WTC11 (cell line): ENCODE data around the gene MCRIP2. TPM values are rescaled to one million over a fixed set of nuclear protein-coding genes. Genes with fewer than 3 reads are reported as not detected.

Experiments used
- ATAC-seq: fragments of 200-7000 bp; cut with Tn5 transposase; 2 replicates; pipeline ENCODE4 v1.10.0; 2021; ENCODE audit warnings: mild to moderate bottlenecking, moderate library complexity
- CTCF ChIA-PET: fragments of 300-600 bp; sonication (Branson Sonifier 250); formaldehyde crosslinking; loops from one replicate; lab custom pipeline; 2021; ENCODE audit warnings: antibody characterized with exemption; lab: Charles Lee
- POLR2A ChIA-PET: fragments of 350-600 bp; sonication (Branson Sonifier 250); formaldehyde crosslinking; loops from one replicate; lab custom pipeline; 2021; ENCODE audit warnings: antibody characterized with exemption; lab: Charles Lee
- DNase-seq: peaks from one replicate; pipeline ENCODE4 v3.0.0; 2021; ENCODE audit warnings: low spot score
- H3K27ac Mint-ChIP-seq: 2 replicates; pipeline ENCODE4 v1.8.0; 2021; ENCODE audit warnings: mixed read lengths
- H3K27me3 Mint-ChIP-seq: 2 replicates; pipeline ENCODE4 v1.8.0; 2021; ENCODE audit warnings: low read depth, mild to moderate bottlenecking, moderate library complexity, mixed read lengths
- H3K36me3 Mint-ChIP-seq: 2 replicates; pipeline ENCODE4 v1.8.0; 2021; ENCODE audit warnings: mixed read lengths
- H3K4me1 Mint-ChIP-seq: 2 replicates; pipeline ENCODE4 v1.8.0; 2022; ENCODE audit warnings: mixed read lengths
- H3K4me3 Mint-ChIP-seq: 2 replicates; pipeline ENCODE4 v1.8.0; 2021; ENCODE audit warnings: mild to moderate bottlenecking, moderate library complexity, mixed read lengths
- H3K9me3 Mint-ChIP-seq: 2 replicates; pipeline ENCODE4 v1.8.0; 2021; ENCODE audit warnings: mixed read lengths
- CBFB ChIP-seq: sonication (generic); formaldehyde crosslinking; IDR thresholded peaks from 2 replicates; pipeline ENCODE4 v1.8.1; 2022; ENCODE audit warnings: mild to moderate bottlenecking, low read depth, missing genetic modification reagents
- CREB1 ChIP-seq: sonication (generic); formaldehyde crosslinking; IDR thresholded peaks from 2 replicates; pipeline ENCODE4 v1.8.0; 2023; ENCODE audit warnings: mild to moderate bottlenecking, missing genetic modification reagents
- ETV6 ChIP-seq: sonication (generic); formaldehyde crosslinking; IDR thresholded peaks from 2 replicates; pipeline ENCODE4 v1.8.1; 2022; ENCODE audit warnings: mild to moderate bottlenecking, missing genetic modification reagents
- FOXK1 ChIP-seq: sonication (generic); formaldehyde crosslinking; IDR thresholded peaks from 2 replicates; pipeline ENCODE4 v1.8.0; 2022; ENCODE audit warnings: mild to moderate bottlenecking, moderate library complexity, missing genetic modification reagents
- GABPB1 ChIP-seq: sonication (generic); formaldehyde crosslinking; IDR thresholded peaks from 2 replicates; pipeline ENCODE4 v1.8.1; 2023; ENCODE audit warnings: mild to moderate bottlenecking, missing genetic modification reagents
- GRHL2 ChIP-seq: fragments of 250-450 bp; sonication (Bioruptor Pico); IDR thresholded peaks from 2 replicates; pipeline ENCODE4 v1.8.0; 2022; ENCODE audit warnings: mild to moderate bottlenecking, moderate library complexity; ENCODE audit not compliant: insufficient replicate concordance, severe bottlenecking
- GTF2I ChIP-seq: fragments of 250-450 bp; sonication (Bioruptor Pico); conservative IDR thresholded peaks from 2 replicates; pipeline ENCODE4 v1.4.0; 2021; ENCODE audit warnings: mild to moderate bottlenecking
- NFATC4 ChIP-seq: fragments of 250-450 bp; sonication (Bioruptor Pico); IDR thresholded peaks from 2 replicates; pipeline ENCODE4 v1.9.0; 2021; ENCODE audit warnings: mild to moderate bottlenecking
- NR3C1 ChIP-seq: sonication (generic); formaldehyde crosslinking; conservative IDR thresholded peaks from 2 replicates; pipeline ENCODE4 v1.8.1; 2023; ENCODE audit warnings: low read depth, mild to moderate bottlenecking, missing genetic modification reagents
- PRRX2 ChIP-seq: fragments of 250-450 bp; sonication (Bioruptor Pico); IDR thresholded peaks from 2 replicates; pipeline ENCODE4 v1.8.0; 2021; ENCODE audit warnings: mild to moderate bottlenecking
- SMAD4 ChIP-seq: sonication (generic); formaldehyde crosslinking; IDR thresholded peaks from 2 replicates; pipeline ENCODE4 v1.8.0; 2022; ENCODE audit warnings: mild to moderate bottlenecking, missing genetic modification reagents
- total RNA-seq: library from RNA; stranded (reverse); gene quantifications from 3 replicates; pipeline ENCODE4 v1.2.3, GENCODE V29; 2021
- TF ChIP-seq, protein P1 (sequence below): sonication (generic); formaldehyde crosslinking; IDR thresholded peaks from 2 replicates; pipeline ENCODE4 v1.8.0; 2022; ENCODE audit warnings: mild to moderate bottlenecking, missing genetic modification reagents
- TF ChIP-seq, protein P2 (sequence below): sonication (generic); formaldehyde crosslinking; IDR thresholded peaks from 2 replicates; pipeline ENCODE4 v1.8.1; 2022; ENCODE audit warnings: low read depth, missing genetic modification reagents, borderline replicate concordance
- TF ChIP-seq, protein P3 (sequence below): sonication (generic); formaldehyde crosslinking; IDR thresholded peaks from 2 replicates; pipeline ENCODE4 v1.8.1; 2023; ENCODE audit warnings: mild to moderate bottlenecking, missing genetic modification reagents, moderate library complexity
- TF ChIP-seq, protein P4 (sequence below): sonication (generic); formaldehyde crosslinking; conservative IDR thresholded peaks from 2 replicates; pipeline ENCODE4 v1.8.1; 2023; ENCODE audit warnings: mild to moderate bottlenecking, low read depth, missing genetic modification reagents, moderate library complexity
- TF ChIP-seq, protein P5 (sequence below): sonication (generic); formaldehyde crosslinking; IDR thresholded peaks from 2 replicates; pipeline ENCODE4 v1.8.0; 2022; ENCODE audit warnings: missing genetic modification reagents
- TF ChIP-seq, protein P6 (sequence below): sonication (generic); formaldehyde crosslinking; IDR thresholded peaks from 2 replicates; pipeline ENCODE4 v1.8.0; 2023; ENCODE audit warnings: missing genetic modification reagents
- TF ChIP-seq, protein P7 (sequence below): sonication (generic); formaldehyde crosslinking; IDR thresholded peaks from 2 replicates; pipeline ENCODE4 v1.8.0; 2022; ENCODE audit warnings: mild to moderate bottlenecking, missing genetic modification reagents
- TF ChIP-seq, protein P8 (sequence below): fragments of 250-450 bp; sonication (Bioruptor Pico); IDR thresholded peaks from 2 replicates; pipeline ENCODE4 v1.9.0; 2021; ENCODE audit warnings: mild to moderate bottlenecking

MCRIP2 gene
- total RNA-seq, 1 experiment from 2014 or later = 63.3 TPM

DNA sequence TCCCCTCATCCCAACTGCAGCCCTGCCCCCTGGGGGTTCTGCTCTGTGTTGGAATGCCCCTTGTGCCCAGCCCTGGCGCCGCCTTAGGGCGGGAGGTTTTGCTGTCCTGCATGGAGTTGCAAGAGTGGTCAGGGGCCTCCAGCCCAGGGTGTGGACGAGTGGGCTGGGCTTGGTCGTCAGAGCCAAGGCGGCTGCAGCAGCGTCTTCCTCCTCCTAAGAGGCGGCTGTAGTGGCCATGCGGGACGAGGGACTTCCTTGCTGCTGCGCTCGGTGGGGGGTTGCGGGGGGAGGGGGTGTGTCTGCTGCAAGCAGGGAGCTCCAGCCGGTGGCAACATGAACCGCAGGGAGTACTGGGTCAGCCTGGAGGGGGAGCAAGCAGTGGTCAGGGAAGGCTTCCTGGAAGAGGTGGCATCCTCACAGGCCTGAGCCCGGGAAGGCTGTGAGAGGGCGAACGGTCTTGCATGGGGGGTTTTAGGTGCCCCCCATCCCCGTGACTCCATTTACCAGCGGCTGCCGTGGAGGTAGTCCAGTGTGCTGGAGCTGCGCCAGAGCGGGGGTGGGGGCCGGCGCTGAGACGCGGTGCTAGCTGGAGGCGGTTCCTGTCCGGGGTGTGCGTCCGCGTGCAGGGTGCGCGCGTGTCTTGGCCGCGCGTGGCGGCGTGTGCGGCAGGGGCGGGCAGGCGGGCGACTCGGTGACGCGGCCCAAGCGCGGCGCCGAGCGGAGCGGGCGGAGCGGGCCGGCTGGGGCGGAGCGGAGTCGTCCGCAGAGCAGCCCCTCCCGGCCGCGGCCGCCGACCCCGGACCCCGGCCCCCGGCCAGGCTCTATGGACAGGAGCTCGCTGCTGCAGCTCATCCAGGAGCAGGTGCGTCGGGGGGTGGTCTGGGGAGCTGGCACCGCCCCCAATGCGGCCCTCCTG lies 33.6 kb downstream of the MCRIP2 start, which contains the start of gene RHBDL1 (continued):
- TF ChIP-seq GABPB1 (CRISPR knock-in tag) (no peak), CREB1 (CRISPR knock-in tag) (no peak), GRHL2 (CRISPR knock-in tag) (no peak), FOXK1 (CRISPR knock-in tag) (0 out of 2 replicates have a peak, but pooled peaks have one; percentile 33)
- TF ChIP-seq, protein P1, sequence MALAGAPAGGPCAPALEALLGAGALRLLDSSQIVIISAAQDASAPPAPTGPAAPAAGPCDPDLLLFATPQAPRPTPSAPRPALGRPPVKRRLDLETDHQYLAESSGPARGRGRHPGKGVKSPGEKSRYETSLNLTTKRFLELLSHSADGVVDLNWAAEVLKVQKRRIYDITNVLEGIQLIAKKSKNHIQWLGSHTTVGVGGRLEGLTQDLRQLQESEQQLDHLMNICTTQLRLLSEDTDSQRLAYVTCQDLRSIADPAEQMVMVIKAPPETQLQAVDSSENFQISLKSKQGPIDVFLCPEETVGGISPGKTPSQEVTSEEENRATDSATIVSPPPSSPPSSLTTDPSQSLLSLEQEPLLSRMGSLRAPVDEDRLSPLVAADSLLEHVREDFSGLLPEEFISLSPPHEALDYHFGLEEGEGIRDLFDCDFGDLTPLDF = no peak
- TF ChIP-seq, protein P2, sequence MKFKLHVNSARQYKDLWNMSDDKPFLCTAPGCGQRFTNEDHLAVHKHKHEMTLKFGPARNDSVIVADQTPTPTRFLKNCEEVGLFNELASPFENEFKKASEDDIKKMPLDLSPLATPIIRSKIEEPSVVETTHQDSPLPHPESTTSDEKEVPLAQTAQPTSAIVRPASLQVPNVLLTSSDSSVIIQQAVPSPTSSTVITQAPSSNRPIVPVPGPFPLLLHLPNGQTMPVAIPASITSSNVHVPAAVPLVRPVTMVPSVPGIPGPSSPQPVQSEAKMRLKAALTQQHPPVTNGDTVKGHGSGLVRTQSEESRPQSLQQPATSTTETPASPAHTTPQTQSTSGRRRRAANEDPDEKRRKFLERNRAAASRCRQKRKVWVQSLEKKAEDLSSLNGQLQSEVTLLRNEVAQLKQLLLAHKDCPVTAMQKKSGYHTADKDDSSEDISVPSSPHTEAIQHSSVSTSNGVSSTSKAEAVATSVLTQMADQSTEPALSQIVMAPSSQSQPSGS (CRISPR knock-in tag) = no peak
- TF ChIP-seq, protein P3, sequence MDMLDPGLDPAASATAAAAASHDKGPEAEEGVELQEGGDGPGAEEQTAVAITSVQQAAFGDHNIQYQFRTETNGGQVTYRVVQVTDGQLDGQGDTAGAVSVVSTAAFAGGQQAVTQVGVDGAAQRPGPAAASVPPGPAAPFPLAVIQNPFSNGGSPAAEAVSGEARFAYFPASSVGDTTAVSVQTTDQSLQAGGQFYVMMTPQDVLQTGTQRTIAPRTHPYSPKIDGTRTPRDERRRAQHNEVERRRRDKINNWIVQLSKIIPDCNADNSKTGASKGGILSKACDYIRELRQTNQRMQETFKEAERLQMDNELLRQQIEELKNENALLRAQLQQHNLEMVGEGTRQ (CRISPR knock-in tag) = no peak
- TF ChIP-seq, protein P4, sequence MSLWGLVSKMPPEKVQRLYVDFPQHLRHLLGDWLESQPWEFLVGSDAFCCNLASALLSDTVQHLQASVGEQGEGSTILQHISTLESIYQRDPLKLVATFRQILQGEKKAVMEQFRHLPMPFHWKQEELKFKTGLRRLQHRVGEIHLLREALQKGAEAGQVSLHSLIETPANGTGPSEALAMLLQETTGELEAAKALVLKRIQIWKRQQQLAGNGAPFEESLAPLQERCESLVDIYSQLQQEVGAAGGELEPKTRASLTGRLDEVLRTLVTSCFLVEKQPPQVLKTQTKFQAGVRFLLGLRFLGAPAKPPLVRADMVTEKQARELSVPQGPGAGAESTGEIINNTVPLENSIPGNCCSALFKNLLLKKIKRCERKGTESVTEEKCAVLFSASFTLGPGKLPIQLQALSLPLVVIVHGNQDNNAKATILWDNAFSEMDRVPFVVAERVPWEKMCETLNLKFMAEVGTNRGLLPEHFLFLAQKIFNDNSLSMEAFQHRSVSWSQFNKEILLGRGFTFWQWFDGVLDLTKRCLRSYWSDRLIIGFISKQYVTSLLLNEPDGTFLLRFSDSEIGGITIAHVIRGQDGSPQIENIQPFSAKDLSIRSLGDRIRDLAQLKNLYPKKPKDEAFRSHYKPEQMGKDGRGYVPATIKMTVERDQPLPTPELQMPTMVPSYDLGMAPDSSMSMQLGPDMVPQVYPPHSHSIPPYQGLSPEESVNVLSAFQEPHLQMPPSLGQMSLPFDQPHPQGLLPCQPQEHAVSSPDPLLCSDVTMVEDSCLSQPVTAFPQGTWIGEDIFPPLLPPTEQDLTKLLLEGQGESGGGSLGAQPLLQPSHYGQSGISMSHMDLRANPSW = no peak
- TF ChIP-seq, protein P5, sequence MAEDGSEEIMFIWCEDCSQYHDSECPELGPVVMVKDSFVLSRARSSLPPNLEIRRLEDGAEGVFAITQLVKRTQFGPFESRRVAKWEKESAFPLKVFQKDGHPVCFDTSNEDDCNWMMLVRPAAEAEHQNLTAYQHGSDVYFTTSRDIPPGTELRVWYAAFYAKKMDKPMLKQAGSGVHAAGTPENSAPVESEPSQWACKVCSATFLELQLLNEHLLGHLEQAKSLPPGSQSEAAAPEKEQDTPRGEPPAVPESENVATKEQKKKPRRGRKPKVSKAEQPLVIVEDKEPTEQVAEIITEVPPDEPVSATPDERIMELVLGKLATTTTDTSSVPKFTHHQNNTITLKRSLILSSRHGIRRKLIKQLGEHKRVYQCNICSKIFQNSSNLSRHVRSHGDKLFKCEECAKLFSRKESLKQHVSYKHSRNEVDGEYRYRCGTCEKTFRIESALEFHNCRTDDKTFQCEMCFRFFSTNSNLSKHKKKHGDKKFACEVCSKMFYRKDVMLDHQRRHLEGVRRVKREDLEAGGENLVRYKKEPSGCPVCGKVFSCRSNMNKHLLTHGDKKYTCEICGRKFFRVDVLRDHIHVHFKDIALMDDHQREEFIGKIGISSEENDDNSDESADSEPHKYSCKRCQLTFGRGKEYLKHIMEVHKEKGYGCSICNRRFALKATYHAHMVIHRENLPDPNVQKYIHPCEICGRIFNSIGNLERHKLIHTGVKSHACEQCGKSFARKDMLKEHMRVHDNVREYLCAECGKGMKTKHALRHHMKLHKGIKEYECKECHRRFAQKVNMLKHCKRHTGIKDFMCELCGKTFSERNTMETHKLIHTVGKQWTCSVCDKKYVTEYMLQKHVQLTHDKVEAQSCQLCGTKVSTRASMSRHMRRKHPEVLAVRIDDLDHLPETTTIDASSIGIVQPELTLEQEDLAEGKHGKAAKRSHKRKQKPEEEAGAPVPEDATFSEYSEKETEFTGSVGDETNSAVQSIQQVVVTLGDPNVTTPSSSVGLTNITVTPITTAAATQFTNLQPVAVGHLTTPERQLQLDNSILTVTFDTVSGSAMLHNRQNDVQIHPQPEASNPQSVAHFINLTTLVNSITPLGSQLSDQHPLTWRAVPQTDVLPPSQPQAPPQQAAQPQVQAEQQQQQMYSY = peak; percentile 32; the same call in 1 of the 2 replicates
- TF ChIP-seq, all 79 proteins: peak for 16

DNA sequence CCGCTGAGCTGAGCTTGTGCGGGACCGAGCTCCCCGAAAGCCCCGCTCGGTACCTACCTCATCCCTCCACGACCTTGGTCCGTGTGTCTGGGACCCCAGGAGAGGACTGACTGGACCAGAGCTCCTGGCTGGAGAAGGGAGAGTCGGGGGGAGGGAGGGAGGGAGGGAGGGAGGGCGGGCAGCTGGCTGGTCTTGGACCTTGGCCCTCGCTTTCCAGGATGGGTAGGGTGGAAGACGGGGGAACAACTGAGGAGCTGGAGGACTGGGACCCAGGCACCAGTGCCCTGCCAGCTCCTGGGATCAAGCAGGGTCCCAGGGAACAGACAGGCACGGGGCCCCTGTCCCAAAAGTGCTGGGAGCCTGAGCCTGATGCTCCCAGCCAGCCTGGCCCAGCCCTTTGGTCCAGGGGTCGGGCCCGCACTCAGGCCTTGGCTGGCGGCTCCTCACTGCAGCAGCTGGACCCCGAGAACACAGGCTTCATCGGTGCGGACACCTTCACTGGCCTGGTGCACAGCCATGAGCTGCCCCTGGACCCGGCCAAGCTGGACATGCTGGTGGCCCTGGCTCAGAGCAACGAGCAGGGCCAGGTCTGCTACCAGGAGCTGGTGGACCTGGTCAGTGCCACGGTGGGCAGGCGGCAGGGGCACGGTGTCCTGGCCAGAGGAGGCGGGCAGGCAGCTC lies 34.4 kb downstream of the MCRIP2 start:
- Mint-ChIP-seq H3K4me3 (peak overlapping the region; percentile 41), H3K27ac (no peak overlapping the region), H3K9me3 (no peaks in the 10 kb centered on the region), H3K4me1 (peaks cover 15% of the 10 kb centered on the region), H3K27me3 (no peaks in the 10 kb centered on the region), H3K36me3 (peaks cover 7% of the 10 kb centered on the region)
- POLR2A ChIA-PET = interaction anchor here (0.6 to 1.5 kb wide), 4 partner anchors 14 to 91 kb away, joined by 3 to 4 read pairs (median 3); partner anchors contain the start of gene WDR24
- CTCF ChIA-PET = interaction anchor here (0.6 to 2.8 kb wide), 21 partner anchors 8 to 292 kb away, joined by 3 to 16 read pairs (median 5); partner anchors contain the start of genes CIAO3, METTL26, RHOT2 and WDR24
- no peak for ATAC-seq
- no peak for DNase-seq
- TF ChIP-seq PRRX2 (no peak), ETV6 (CRISPR knock-in tag) (no peak), NFATC4 (no peak), SMAD4 (no peak), CBFB (CRISPR knock-in tag) (no peak), GTF2I (no peak), NR3C1 (CRISPR knock-in tag) (no peak)
- TF ChIP-seq, protein P6, sequence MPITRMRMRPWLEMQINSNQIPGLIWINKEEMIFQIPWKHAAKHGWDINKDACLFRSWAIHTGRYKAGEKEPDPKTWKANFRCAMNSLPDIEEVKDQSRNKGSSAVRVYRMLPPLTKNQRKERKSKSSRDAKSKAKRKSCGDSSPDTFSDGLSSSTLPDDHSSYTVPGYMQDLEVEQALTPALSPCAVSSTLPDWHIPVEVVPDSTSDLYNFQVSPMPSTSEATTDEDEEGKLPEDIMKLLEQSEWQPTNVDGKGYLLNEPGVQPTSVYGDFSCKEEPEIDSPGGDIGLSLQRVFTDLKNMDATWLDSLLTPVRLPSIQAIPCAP (CRISPR knock-in tag) = no peak
- TF ChIP-seq, protein P7, sequence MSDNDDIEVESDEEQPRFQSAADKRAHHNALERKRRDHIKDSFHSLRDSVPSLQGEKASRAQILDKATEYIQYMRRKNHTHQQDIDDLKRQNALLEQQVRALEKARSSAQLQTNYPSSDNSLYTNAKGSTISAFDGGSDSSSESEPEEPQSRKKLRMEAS = no peak
- TF ChIP-seq, protein P8, sequence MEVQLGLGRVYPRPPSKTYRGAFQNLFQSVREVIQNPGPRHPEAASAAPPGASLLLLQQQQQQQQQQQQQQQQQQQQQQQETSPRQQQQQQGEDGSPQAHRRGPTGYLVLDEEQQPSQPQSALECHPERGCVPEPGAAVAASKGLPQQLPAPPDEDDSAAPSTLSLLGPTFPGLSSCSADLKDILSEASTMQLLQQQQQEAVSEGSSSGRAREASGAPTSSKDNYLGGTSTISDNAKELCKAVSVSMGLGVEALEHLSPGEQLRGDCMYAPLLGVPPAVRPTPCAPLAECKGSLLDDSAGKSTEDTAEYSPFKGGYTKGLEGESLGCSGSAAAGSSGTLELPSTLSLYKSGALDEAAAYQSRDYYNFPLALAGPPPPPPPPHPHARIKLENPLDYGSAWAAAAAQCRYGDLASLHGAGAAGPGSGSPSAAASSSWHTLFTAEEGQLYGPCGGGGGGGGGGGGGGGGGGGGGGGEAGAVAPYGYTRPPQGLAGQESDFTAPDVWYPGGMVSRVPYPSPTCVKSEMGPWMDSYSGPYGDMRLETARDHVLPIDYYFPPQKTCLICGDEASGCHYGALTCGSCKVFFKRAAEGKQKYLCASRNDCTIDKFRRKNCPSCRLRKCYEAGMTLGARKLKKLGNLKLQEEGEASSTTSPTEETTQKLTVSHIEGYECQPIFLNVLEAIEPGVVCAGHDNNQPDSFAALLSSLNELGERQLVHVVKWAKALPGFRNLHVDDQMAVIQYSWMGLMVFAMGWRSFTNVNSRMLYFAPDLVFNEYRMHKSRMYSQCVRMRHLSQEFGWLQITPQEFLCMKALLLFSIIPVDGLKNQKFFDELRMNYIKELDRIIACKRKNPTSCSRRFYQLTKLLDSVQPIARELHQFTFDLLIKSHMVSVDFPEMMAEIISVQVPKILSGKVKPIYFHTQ = no peak
